NCI-H748 treated with DMSO at 0.1 percent for 48 hours (cell line): ENCODE measurements around the gene MAMLD1.

Experiments
- DNase-seq: peaks from one replicate; lab custom pipeline; 2025; lab: John Stamatoyannopoulos, UW

Gene MAMLD1

GRCh38 chrX:150408007-150408406, 44.9 kb downstream of the MAMLD1 start:
- DNase-seq: no peak

GRCh38 chrX:150408561-150408960, 45.4 kb downstream of the MAMLD1 start:
- no peak for DNase-seq

- no peak for DNase-seq
Measured at GRCh38 chrX:150409486-150409885, 46.4 kb downstream of the MAMLD1 start.

GRCh38 chrX:150409964-150410363, 46.8 kb downstream of the MAMLD1 start:
- DNase-seq: no peak

GRCh38 chrX:150410513-150410912, 47.4 kb downstream of the MAMLD1 start:
- DNase-seq: no peak

GRCh38 chrX:150411656-150412055, 48.5 kb downstream of the MAMLD1 start:
- DNase-seq: no peak

- DNase-seq: no peak
Measured at GRCh38 chrX:150414228-150414627, 51.1 kb downstream of the MAMLD1 start.

- no peak for DNase-seq
Measured at GRCh38 chrX:150416469-150416868, 53.4 kb downstream of the MAMLD1 start.

- DNase-seq: no peak
Measured at GRCh38 chrX:150421816-150422215, 58.7 kb downstream of the MAMLD1 start.

GRCh38 chrX:150429594-150429993, 66.5 kb downstream of the MAMLD1 start:
- DNase-seq: no peak

GRCh38 chrX:150436195-150436594, 73.1 kb downstream of the MAMLD1 start:
- no peak for DNase-seq

- no peak for DNase-seq
Measured at GRCh38 chrX:150438165-150438564, 75.0 kb downstream of the MAMLD1 start.

- no peak for DNase-seq
Measured at GRCh38 chrX:150446151-150446550, 83.0 kb downstream of the MAMLD1 start.

GRCh38 chrX:150446995-150447394, 83.9 kb downstream of the MAMLD1 start:
- no peak for DNase-seq

GRCh38 chrX:150449313-150449712, 86.2 kb downstream of the MAMLD1 start:
- no peak for DNase-seq

GRCh38 chrX:150450519-150451177, 87.5 kb downstream of the MAMLD1 start:
- no peak for DNase-seq

- DNase-seq: no peak
Measured at GRCh38 chrX:150451953-150452352, 88.8 kb downstream of the MAMLD1 start.

- no peak for DNase-seq
Measured at GRCh38 chrX:150454083-150454482, 91.0 kb downstream of the MAMLD1 start.

- no peak for DNase-seq
Measured at GRCh38 chrX:150454508-150455214, 91.5 kb downstream of the MAMLD1 start.

- no peak for DNase-seq
Measured at GRCh38 chrX:150455215-150455608, 92.1 kb downstream of the MAMLD1 start.

GRCh38 chrX:150456466-150456865, 93.3 kb downstream of the MAMLD1 start:
- DNase-seq: no peak

GRCh38 chrX:150456941-150457340, 93.8 kb downstream of the MAMLD1 start:
- no peak for DNase-seq

- DNase-seq: no peak
Measured at GRCh38 chrX:150459196-150459595, 96.1 kb downstream of the MAMLD1 start.

GRCh38 chrX:150460063-150460462, 96.9 kb downstream of the MAMLD1 start:
- DNase-seq: no peak
